Fibroblast of mammary gland (primary cell): ENCODE results near the gene HCFC1.

Source experiments
- DNase-seq: peaks from one replicate; pipeline ENCODE4 v3.0.0-alpha.2; 2010; ENCODE audit warnings: low read depth
- H3K4me3 ChIP-seq: 2 replicates; pipeline ENCODE4 v1.5.1; 2011; ENCODE audit warnings: low read depth, mild to moderate bottlenecking, low read length, moderate library complexity; ENCODE audit not compliant: control insufficient read depth
- CTCF ChIP-seq: conservative IDR thresholded peaks from 2 replicates; pipeline ENCODE4 v1.5.1; 2011; ENCODE audit warnings: low read depth, low read length, inconsistent platforms; ENCODE audit not compliant: control insufficient read depth, insufficient read depth

Gene HCFC1

GRCh38 chrX:153919281-153919680, 52.3 kb downstream of the HCFC1 start:
- H3K4me3 ChIP-seq: no peak overlapping the region
- DNase-seq: no peak
- no peak for TF ChIP-seq CTCF

- TF ChIP-seq CTCF: no peak
- no peak overlapping the region for H3K4me3 ChIP-seq
- DNase-seq: no peak
Observed at GRCh38 chrX:153917869-153918268, 53.7 kb downstream of the HCFC1 start.

GRCh38 chrX:153913701-153914100, 57.9 kb downstream of the HCFC1 start:
- TF ChIP-seq CTCF: no peak
- no peak for DNase-seq
- no peak overlapping the region for H3K4me3 ChIP-seq

GRCh38 chrX:153913211-153913610, 58.4 kb downstream of the HCFC1 start:
- no peak for TF ChIP-seq CTCF
- no peak overlapping the region for H3K4me3 ChIP-seq
- DNase-seq: no peak

- no peak for TF ChIP-seq CTCF
- no peak overlapping the region for H3K4me3 ChIP-seq
- no peak for DNase-seq
Observed at GRCh38 chrX:153911798-153912197, 59.8 kb downstream of the HCFC1 start.

GRCh38 chrX:153910446-153910845, 61.2 kb downstream of the HCFC1 start:
- TF ChIP-seq CTCF: no peak
- no peak overlapping the region for H3K4me3 ChIP-seq
- no peak for DNase-seq

- no peak for DNase-seq
- no peak for TF ChIP-seq CTCF
- H3K4me3 ChIP-seq: no peak overlapping the region
Observed at GRCh38 chrX:153909980-153910360, 61.6 kb downstream of the HCFC1 start.
